Femur (tissue), 1 donor: ENCODE data around the gene TEX26.

ENCODE experiments used
- DNase-seq: peaks from one replicate; pipeline ENCODE4 v3.0.0-alpha.2; 2017

Gene TEX26

DNA sequence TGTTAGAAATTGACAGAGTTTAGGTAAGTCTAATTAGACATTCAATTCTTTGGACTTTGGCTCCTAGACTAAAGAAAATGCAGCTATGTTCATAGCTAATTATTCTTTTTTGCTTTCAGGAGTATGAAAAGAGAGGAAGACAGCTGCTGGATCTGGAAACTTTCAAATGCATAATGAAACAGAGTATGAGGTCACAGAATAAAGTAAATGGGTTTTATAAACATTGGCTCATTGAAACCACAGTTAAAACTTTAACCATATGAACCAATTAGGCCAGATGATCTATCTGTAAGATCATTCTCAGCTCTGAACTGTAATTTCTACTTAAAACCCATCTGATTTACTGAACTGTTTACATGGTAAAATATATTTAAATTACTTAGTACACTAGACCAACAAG is 82.7 kb downstream of the TEX26 start:
- no peak for DNase-seq

DNA sequence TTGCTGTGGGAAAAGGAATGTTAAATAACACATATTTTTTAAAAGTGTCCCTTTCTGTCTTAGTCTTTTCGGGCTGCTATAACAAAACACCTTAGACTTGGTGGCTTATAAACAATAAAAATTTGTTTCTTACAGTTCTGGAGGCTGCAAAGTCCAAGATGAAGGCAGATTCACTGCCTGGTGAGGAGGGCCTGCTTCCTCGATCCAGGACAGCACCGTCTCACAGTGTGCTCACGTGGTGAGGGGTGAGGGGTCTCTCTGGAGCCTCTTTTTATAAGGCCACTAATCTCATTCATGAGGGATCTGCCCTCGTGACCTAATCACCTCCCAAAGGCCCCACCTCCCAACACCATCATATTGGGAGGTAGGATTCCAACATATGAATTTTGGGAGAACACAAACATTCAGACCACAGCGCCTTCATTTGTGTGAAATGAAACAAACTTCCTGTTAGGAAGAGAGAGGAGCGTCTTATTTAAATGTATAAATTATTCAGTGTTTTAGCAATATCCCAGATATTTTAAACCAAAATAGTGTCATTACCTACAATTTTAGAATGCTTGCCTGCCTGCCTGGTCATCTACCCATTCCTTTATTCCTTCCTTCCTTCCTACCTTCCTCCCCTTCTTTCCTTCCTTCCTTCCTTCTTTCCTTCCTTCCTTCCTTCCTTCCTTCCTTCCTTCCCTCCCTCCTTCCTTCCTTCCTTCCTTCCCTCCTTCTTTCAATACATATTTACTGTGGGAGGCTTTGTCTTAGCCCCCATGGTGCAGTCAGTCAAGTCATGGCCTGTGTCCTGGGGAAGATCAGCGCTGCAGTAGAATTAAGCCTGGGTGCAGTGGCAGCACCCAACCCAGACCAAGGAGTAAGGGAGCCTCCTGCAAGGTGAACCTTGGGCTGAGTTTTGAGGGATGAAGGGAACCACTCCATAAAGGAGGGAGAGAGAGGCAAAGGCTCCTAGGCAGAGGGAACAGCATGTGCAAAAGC is 84.2 kb downstream of the TEX26 start:
- DNase-seq: no peak

DNA sequence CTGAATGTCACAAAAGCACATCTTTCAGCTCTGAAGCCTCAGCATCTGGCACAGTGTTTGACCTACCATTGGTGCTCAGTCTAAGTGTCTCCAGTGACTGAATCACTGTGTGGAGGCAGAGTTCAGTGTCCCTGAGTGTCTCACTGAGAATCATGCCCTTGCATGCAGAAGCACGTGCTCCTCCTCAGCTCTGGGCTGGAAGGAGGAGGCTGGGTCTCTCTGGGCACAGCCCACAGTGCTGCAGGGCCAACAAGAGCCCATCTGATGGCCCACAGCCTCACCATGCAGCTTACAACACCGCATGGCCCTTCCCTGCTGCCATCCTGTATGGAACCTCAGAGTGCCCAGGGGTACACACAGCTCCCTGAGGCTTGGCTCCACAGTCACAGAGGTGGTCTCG is 86.1 kb downstream of the TEX26 start:
- no peak for DNase-seq

DNA sequence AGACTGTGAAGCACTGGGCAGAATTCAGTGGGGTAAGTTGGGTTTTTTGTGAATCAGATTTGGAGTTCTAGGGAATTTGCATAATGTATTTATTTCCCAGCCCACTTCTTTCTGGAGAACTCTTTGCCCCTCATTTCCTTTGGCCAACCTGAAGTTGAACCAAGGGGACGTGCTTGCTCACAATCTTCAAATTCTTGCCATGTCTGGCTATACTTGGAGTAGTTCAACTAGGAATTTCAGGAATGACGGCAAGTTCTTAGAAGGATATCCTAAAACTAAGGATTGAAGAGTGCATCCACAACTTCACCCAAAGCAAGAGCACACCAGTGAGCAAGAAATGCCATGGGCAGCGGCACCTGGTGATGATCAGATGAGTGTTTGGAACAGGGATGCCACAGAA is 88.5 kb downstream of the TEX26 start:
- DNase-seq: no peak

DNA sequence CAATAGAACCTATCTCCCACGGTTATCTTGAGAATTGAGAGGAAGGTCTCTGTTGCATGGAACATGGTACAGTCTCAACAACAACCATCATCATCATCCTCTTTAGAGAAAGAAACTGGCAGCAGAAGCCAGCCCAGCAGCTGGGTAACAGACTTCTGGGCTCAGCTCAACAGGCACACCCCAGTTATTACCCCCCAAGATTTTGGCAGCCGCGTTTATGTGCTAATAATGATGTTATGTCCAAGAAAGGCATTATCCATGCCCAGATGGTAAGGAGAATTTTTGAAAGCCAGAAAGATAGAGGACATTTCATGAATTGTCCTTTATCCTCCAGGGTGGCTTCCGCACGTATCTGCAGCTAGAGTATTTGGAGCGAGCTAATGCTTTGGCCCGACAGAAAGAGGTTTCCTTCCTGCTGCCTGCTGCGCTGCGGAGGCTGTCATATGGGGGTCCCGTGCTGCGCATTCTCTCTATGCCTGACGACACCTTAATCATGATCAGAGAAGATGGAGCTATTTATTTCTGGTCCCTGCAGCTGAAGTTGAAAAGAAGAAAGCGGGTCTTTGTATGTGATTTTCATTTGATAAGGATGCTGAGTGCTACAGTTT is 89.9 kb downstream of the TEX26 start:
- DNase-seq: no peak

DNA sequence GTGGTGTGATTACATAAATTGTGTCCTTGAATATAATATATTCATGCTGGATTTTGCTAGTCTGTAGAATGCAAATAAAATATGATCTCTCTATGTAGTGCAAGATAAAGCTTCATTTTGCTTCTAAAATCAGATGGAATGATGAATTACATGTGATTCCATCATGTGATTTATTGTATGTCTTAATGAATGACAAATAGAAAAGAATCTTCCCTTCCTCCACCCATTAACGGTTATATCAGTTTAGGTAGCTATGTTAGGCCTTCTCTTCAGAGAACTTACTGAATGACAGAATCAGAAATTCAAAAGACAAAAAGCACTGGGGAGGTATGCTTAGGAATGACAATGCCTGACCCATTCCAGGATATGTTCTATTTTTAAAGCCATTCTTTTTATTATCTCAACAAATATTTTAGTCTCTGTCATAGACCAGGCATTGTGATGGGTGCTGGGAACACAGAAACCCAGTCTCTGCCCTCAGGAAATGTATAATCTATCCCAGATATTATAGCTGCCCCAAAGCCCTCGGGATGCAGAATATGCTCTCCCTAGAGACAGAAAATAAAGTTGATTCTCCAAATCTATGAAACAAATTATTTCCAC is 90.6 kb downstream of the TEX26 start:
- DNase-seq: no peak
